CD1c-positive myeloid dendritic cell (primary cell): ENCODE data around the gene RELN.
"Not testable (repeated sequence)": the region's sequence is repeated elsewhere in the genome, so short reads cannot be mapped to it uniquely, and the experiment has no call there.

ENCODE experiments used
- DNase-seq: peaks from one replicate; pipeline ENCODE4 v3.0.0-alpha.2; 2016; ENCODE audit errors: extremely low spot score

The RELN gene

DNA sequence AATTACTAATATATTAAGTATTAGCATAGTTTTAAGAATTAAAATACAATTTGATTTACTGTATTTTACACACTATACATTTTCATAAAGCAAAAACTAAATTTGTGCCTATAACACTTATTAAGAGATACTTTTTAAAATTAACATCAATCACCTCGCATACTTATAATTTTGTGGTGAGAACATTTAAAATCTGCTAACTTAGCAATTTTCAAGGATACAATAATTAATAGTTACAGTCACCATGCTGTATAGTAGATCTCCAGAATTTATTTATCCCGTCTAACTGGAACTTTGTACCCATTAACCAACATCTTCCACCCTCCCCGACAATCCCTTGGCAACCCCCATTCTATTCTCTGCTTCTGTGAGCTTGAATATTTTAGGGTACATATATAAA, 47.5 kb downstream of the RELN start:
- DNase-seq: no peak

DNA sequence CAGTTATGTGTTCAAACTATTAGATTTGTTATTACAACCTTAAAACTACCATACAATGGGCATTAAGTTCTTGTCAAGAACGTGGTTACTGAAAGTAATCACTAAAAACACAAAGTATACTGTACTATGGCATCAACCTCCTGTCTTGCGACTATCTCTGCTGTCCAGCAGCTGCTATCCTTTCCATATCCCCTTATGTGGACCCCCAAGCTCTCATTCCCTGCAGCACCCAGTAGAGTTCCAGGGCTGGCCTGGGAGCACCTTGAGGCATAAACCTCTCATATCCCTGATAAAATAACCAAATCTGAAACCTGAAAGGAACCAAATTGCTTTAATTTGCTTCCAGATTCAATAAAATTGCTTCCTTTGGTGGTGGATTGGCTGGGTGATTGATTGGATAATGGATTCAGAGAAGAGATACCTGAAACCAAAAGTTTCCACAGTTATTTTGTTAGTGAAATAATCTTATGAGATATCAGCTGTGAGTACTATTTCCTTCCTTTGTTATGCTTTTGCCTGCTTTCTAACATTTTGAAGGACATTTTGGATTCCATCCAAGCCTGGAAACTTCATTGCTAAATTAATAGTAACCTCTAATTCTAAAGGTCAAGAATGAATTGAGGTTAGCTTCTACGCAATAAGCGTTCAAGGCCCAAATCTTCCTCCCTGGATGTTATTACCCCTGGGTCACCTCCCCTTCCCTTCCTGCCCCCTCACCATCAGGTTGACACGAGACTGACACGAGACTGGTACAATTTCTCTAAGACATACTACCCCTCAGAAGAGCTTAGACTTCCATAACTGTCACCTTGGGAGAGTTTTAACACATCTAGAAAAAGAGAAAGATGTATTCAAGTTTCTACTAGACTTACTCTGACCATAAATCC, 48.8 kb downstream of the RELN start:
- no peak for DNase-seq

DNA sequence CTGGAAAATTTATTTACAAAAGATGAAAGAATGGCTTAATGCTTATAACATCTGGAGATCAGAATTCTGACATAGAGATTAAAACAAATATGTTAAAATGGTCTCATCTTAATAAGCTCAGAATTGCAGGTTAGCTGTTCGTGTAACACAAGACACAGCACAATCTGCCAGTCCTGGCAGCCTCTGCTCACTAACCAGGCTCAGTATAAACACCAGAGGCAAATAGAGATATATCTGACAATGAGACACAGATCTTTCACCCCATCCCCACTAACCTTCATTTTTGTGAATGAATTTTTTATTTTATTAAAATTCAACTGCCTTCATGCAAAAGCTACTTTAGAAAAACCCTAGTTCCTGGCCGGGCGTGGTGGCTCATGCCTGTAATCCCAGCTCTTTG, 51.8 kb downstream of the RELN start:
- DNase-seq: no peak

DNA sequence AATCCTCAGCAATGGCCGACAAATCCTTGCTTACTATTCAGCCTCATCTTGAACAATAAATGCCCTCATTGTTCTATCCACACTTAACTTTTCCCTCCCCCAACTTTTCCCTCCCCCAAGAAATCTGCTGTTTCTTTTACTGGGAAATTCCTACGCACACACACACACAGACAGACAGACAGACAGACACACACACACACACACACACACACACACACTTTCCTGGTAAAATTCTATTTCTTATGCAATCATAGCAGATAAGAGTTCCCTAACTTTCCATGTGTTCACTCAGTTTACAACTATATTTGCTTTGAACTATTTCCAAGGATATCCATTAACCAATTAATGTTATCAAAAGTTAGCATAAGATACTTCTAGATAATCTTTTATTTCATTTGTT, 52.9 kb downstream of the RELN start:
- DNase-seq: no peak

DNA sequence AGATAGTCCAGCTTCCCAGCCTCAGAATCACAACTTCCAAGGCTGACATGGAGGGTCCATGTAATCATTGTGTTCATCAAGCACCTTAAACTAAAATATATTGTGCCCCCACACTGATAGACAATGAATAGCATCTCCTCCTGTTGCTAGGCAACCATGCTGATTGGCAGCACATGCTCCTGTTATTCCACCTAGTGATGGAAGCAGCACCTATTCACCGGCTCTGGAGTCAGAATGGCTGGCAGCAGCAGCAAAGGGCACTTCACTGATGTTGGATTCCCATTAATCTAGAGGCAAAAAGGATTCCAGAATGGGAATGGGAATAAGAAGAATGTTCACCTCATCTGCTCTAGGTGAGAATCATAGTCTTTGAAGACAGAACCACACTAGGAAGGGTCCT, 55.0 kb downstream of the RELN start:
- no peak for DNase-seq

DNA sequence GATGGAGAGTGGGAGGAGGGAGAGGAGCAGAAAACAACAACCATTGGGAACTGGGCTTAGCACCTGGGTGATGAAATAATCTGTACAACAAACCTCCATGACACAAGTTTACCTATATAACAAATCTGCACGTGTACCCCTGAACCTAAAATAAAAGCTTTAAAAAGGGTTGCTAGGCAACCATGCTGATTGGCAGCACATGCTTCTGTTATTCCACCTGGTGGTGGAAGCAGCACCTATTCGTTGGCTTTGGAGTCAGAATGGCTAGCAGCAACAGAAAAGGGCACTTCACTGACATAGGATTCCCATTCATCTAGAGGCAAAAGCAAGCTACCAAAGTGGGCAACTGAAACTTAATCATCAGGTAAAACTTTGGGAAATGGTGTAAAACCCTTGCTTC, 57.1 kb downstream of the RELN start:
- no peak for DNase-seq

DNA sequence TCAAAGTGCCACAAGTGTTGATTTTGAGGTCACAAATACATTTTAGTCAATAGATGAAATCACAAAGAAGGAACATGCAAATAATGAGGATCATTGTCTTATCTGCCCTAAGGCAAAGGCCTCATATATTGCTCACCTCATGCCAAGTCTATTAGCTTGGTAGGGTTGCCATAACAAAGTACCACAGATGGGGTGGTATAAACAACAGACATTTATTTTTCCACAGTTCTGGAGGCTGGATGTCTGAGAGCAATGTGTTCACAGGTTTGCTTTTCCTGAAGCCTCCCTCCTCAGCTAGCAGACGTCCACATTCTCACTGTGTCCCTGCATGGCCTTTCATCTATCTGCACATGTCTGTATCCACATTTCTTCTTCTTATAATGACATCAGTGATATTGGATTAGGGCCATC, 59.6 kb downstream of the RELN start:
- DNase-seq: no peak

DNA sequence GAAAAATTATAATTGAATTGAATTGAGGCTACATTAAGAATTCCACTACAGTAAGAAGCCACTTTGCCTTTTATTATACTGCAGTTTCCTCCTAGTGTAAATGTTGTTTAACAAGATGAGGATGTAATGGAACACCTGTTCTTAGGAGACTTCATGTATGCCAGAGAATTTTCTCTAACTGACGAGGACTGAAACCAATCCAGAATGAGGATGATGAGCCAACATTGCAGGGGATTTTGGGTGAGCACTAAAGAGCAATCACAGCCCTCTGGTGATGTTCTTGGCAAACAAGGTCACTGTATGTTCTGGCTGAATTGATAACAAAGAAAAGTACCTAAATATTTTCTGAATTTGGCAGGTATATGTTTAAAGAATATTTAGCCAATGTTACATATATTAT, 60.9 kb downstream of the RELN start:
- no peak for DNase-seq

DNA sequence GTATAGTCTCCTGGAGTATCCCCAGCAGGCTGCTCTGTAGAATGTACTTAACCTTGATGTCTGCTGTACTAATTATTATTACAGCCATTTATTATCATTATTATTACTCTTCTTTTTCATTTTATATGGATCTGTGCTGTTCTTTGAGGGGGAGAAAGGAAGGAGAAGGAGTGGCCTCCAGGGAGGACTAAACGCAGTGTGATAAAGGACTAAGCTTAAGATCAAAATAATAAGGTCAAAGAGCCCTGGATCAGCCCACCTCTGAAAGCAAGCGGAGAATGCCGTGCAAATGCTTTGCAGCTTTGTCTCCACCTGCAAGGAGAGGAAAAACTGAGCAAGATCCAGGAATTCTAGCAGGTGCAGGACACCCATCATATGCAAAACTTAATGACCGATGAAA, 65.3 kb downstream of the RELN start:
- no peak for DNase-seq

DNA sequence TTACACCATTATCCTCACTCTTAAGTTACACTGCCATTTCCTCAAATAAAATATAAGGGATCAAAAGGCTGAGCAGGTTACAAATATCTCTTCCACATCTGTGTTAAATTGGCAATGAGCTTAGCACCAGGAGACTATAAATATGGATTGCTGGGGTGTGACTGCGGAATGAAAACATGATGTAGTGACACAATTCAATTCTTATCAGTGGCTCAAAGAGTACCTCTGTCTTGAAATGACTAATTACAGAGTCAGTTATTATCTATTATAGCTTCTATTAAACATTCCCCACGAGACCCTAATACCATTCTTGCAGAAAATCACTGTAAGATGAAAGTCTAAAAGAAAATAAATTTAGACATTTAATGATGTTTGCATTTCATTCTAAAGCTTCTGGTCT, 67.1 kb downstream of the RELN start:
- no peak for DNase-seq

DNA sequence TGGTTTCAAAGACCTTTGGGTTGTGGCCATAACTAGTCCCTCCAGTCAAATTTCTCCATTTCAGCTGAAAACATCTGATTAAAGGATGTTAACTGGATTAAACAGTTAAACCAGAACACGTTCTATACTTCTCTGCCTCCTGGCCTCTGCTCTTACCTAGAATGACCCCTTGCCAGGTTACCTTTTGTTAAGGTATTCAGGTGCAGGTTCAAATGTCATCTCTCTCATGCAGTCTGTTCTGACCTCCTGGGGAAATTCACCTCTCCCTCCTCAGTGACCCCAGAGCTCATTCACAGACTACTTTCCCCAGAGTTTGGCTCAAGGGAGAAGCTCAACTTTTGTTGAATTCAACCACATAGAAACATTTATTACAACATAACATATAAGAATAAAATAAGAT, 67.8 kb downstream of the RELN start:
- DNase-seq: no peak

DNA sequence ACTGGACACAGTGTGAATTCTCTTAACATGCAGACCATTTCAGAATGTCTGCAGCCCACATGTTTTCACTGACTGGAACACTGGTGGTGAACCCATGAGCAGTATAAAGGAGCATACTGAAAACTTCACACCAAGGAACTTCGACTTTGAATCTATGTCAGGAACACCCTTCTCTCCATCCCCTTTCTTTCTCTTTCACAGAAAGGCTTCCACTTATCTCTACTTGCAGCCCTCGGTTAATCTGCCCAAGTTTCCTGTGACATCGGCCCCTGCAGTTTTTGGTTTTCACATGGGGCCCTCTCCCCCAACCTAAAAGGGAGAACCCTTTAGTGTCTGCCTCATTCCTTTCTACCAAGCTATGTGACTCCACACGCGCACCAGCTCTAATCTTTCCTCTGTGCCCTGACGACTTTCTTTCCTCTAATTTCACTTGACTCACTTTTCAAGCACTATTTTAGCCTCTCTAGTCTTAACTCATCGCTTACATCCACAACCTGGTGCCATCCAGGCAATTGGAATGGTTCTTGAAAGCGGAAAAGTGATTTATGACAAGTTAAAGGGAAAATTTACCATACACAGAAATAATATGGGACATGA, 70.1 kb downstream of the RELN start:
- no peak for DNase-seq

DNA sequence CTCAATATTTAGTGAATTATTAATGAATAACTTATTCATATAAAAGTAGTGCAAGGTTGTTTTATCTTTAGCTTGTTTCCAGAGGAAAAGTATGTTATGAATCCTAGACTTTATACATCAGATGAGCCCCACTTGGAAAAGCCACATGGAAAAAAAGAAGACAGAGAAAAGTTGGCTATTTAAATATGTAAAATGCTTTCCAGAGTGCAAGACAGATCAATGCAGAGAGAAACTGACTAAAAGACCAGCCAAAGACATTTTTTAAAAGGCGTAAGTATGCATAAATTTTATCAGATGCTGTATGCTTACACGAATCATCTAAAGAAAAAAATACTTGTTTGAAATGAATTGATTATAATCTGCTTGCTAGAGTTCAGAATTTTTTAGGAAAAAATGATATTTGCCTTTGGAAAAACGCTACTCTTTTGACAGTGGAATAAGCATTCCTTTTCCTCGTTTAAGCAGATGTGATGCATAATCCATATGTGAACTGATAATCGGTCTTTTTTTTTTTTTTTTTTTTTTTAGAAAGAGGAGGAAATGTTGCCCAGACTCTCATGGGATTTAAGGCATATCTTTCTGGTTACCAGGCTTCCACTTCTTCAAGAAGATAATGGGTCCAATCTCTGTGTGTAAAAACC, 70.7 kb downstream of the RELN start:
- DNase-seq: no peak

DNA sequence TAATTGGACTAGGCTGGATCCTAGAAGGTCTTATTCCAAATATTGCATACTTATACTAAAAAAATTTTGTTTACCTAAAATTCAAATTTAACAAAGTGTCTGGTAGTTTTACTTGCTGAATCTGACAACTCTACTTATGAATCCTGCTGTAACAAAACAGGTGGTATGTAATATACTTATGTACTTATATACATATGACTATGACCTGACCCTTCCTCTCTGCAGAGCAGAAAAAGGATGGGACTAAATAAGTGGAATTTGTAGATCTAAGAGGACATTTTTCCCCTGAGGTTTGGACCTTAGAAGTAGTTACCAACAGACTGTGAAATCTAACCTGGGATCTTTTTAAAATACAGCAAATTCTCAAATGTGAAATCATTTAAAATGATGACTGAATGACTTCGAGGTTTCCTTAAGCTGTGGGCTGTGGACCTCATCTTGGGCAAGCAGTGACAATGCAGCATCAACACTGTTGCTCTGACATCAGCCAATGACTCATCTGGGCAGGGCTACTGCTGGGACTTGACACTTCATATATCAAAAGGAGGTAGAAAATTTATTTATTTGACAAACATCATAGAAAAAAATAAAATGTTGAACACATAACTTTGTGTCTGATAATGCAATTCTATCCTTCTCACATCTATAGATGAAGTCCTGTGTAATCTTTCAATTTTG, 73.6 kb downstream of the RELN start:
- no peak for DNase-seq

DNA sequence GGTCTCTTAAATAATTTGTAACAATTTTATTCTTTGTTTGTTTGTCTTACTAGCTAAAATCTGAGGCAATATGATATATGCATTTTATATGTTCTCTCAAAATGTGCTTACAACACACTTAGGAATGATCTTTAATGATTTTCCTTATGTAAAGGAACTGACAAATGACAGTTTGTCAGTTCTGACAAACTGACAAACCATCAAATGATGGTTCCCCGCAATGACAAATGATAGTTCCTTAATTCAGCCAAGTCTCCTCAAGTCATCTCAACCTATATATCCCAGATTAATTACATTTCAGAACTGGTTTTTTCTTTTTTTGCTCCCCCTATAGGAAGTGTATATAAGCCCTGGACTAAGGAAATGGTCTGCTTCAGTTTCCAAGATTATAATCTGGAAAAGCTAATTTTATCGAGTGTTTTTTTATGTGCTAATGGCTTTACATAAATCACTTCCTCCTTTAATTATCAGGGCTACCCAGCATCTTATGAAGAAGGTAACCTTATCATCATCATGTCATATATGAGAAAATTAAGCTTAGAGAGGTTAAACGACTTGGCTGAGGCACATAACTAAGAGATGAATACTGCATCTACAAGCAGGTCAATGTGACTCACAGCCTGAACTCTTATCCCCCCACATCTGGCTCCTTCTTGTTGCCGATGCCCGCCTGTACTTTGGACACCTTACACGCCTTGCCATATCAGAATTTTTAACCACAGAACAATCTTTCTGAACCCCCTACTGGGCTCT, 75.1 kb downstream of the RELN start:
- DNase-seq: no peak

DNA sequence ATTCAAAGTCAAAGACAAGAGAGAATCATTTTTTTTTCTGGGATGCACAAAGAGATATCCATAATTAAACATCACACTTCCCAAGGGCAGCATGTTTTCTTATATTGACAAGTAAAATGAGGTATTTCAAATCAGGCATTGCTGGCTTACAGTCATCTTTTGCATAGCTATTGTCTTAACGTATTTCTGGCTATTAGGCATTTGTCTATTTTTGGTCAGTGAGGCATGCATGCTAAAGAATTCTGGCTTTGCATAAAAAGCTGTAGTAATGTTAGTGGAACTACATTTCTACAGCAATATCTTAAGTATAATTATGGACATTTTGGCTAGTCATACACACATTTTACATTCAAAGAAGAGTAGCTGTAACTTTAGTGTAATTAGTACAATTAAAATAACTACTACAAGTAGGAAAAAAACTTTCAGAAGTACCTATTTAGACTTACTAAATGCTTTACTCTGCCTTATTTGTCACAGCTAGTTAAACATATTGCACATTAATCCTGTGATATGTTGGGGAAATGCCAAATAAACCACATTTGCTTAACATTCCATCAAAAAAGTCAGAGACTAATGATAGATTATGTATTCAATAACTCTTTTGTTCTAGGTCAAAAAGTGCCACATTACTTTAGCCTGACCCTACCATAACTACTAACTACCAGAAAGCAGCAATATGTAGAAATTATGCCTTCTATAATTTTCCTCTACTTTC, 76.4 kb downstream of the RELN start:
- no peak for DNase-seq

DNA sequence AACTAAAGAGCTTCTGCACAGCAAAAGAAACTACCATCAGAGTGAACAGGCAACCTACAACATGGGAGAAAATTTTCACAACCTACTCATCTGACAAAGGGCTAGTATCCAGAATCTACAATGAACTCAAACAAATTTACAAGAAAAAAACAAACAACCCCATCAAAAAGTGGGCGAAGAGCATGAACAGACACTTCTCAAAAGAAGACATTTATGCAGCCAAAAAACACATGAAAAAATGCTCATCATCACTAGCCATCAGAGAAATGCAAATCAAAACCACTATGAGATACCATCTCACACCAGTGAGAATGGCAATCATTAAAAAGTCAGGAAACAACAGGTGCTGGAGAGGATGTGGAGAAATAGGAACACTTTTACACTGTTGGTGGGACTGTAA, 78.4 kb downstream of the RELN start:
- not testable (repeated sequence) for DNase-seq

DNA sequence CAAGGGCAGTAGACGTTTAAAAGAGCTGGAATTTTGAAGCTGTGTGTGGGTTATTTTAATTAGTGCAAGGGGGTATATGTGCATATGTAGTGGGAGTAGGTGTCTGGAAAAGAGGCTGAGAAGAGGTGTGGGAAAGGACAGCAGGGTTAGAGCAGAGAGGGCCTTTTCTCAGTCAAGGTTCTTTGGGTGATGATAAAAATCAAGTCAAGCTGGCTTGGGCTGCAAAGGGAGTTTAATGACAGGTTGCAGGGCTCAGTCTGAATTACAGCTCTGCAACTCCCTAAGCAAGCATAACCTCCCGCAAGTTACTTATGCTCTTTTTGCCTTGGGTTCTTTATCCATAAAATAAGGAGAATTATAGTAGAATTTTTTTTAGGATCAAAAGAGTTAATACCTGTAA, 83.5 kb downstream of the RELN start:
- DNase-seq: no peak

DNA sequence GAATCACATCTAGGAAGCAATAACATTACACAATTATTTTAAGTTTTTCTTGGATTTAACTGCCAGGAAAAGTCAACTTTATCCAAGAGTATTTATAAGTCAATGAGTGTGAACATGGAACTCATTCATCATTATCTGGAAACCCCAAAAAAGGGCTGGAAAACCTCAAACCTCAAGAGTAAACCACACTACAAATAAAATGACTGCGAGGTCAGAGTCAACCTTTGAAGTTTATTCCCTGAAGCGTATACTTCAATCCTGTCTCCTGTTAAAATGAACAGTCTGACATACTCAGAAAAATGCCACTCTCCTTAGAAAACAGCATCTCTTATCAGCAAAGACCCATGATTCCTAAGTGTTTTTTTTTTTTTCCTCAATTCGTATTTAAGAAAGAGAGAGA, 86.5 kb downstream of the RELN start:
- no peak for DNase-seq

DNA sequence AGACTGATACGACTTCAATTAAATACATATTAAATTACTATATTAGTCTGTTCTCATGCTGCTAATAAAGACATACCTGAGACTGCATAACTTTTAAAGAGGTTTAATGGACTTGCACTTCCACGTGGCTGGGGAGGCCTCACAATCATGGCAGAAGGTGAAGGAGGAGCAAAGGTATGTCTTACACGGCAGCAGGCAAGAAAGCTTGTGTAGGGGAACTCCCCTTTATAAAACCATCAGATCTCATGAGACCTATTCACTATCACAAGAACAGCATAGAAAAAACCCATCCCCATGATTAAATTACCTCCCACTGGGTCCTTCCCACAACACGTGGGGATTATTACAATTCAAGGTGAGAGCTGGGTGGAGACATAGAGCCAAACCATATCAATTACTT, 92.6 kb downstream of the RELN start:
- not testable (repeated sequence) for DNase-seq
